HepG2 (cell line): Measurements from ENCODE around the gene RGR. TPM values are rescaled to one million over a fixed set of nuclear protein-coding genes. Genes with fewer than 3 reads are reported as not detected.

Experiments used
- ATAD3A ChIP-seq: sonication (generic); formaldehyde crosslinking; IDR thresholded peaks from 2 replicates; pipeline ENCODE4 v1.4.0; 2020; ENCODE audit warnings: missing genetic modification reagents
- DNMT3B ChIP-seq: conservative IDR thresholded peaks from 2 replicates; pipeline ENCODE4 v1.6.1; 2016; ENCODE audit warnings: missing biosample characterization, control low read depth
- HNRNPUL1 ChIP-seq: fragments of 200-400 bp; formaldehyde crosslinking; IDR thresholded peaks from 2 replicates; pipeline ENCODE4 v1.6.1; 2017; ENCODE audit warnings: low read depth, mild to moderate bottlenecking, low read length, moderate library complexity
- HOXA3 ChIP-seq: sonication (generic); formaldehyde crosslinking; IDR thresholded peaks from 2 replicates; pipeline ENCODE4 v1.5.0; 2020; ENCODE audit warnings: missing genetic modification reagents
- KLF9 ChIP-seq: IDR thresholded peaks from 2 replicates; pipeline ENCODE4 v1.6.1; 2016; ENCODE audit warnings: low read depth
- LRRFIP1 ChIP-seq: sonication (generic); formaldehyde crosslinking; conservative IDR thresholded peaks from 2 replicates; pipeline ENCODE4 v1.4.0; 2020; ENCODE audit warnings: missing genetic modification reagents
- SETDB1 ChIP-seq: sonication (generic); formaldehyde crosslinking; IDR thresholded peaks from 2 replicates; pipeline ENCODE4 v1.5.1; 2020; ENCODE audit warnings: missing genetic modification reagents, mild to moderate bottlenecking, borderline replicate concordance
- SRF ChIP-seq: IDR thresholded peaks from 2 replicates; pipeline ENCODE4 v1.6.1; 2011; ENCODE audit warnings: mild to moderate bottlenecking, low read depth, low read length, moderate library complexity
- ZBTB25 ChIP-seq: IDR thresholded peaks from 2 replicates; pipeline ENCODE4 v1.6.1; 2018; ENCODE audit warnings: missing genetic modification reagents
- ZFP1 ChIP-seq: IDR thresholded peaks from 2 replicates; pipeline ENCODE4 v1.6.1; 2016
- ZNF407 ChIP-seq: sonication (generic); formaldehyde crosslinking; IDR thresholded peaks from one replicate; pipeline ENCODE4 v1.5.1; 2020; ENCODE audit warnings: mild to moderate bottlenecking, missing genetic modification reagents; ENCODE audit errors: not compliant biosample characterization
- ZNF430 ChIP-seq: sonication (generic); formaldehyde crosslinking; IDR thresholded peaks from 2 replicates; pipeline ENCODE4 v1.9.0; 2021; ENCODE audit warnings: mild to moderate bottlenecking, missing genetic modification reagents
- ZNF766 ChIP-seq: sonication (generic); formaldehyde crosslinking; IDR thresholded peaks from 2 replicates; pipeline ENCODE4 v1.5.0; 2020; ENCODE audit warnings: missing genetic modification reagents, borderline replicate concordance
- ZSCAN12 ChIP-seq: sonication (generic); formaldehyde crosslinking; IDR thresholded peaks from 2 replicates; pipeline ENCODE4 v1.9.0; 2021; ENCODE audit warnings: mild to moderate bottlenecking, missing genetic modification reagents
- polyA plus RNA-seq, 8 experiments: library from polyadenylated mRNA; depleted of rRNA in 3 of 8; stranded (reverse) in 7 of 8; unstranded in 1 of 8; fragments of >200 nt; fragmentation: Illumina TruSeq in 4 of 8; extraction: Trizol in 4 of 8; gene quantifications; 2 replicates each; pipeline versions ENCODE4 v1.2.1 to v1.2.3, GENCODE V29; 2011 to 2016; ENCODE audit warnings: low read depth in 4 of 8, missing spikeins in 1 of 8, mixed read lengths in 1 of 8; ENCODE audit not compliant: insufficient read depth in 1 of 8
- total RNA-seq, 5 experiments: library from RNA; depleted of rRNA; stranded (reverse); fragments of >200 nt; fragmentation: Illumina TruSeq; extraction: Trizol; gene quantifications; 2 replicates each; pipeline ENCODE4 v1.2.3, GENCODE V29; 2016; ENCODE audit warnings: low read depth in 1 of 5
- TF ChIP-seq, protein P1 (sequence below): sonication (generic); formaldehyde crosslinking; IDR thresholded peaks from 2 replicates; pipeline ENCODE4 v1.5.0; 2020; ENCODE audit warnings: missing genetic modification reagents

RGR gene
- total and polyA plus RNA-seq, 2 of the 13 experiments (the other 11 are each of a cell fraction or from before 2014, with no cell fraction given), result 0.69 to 0.71 TPM

DNA sequence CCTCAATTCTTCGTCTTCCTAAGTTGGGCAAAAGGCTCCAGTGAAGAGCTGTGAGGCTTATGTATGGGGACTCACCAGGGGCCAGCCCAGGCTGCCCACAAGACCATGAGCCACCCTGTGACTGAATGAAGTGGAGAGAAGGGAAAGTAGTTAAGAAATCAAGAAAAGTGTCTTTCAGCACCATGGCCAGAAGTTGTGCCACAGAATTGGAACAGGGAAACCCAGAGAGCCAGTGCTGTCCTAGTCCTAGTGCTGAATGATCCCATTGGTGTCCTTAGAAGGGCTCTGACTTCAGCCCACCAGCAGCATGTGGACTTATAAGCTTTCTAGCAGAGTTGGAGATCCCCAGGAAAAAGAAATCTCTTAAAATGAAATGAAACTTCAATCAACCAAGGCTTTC is 46.5 kb downstream of the RGR start (continued):
- TF ChIP-seq ZNF407 (CRISPR knock-in tag) (no peak), SETDB1 (CRISPR knock-in tag) (no peak), KLF9 (CRISPR knock-in tag) (0 out of 2 replicates have a peak, but pooled peaks have one; percentile 85), ZFP1 (peak; percentile 32; the same call in 1 of the 2 replicates), DNMT3B (CRISPR knock-in tag) (peak; percentile 71; the same call in 1 of the 2 replicates), ATAD3A (CRISPR knock-in tag) (no peak), ZSCAN12 (0 out of 2 replicates have a peak, but pooled peaks have one; percentile 56), ZBTB25 (peak; percentile 81), LRRFIP1 (CRISPR knock-in tag) (peak; percentile 93), SRF (no peak), ZNF766 (CRISPR knock-in tag) (peak; percentile 43; the same call in 1 of the 2 replicates), HOXA3 (CRISPR knock-in tag) (0 out of 2 replicates have a peak, but pooled peaks have one; percentile 23), HNRNPUL1 (no peak), ZNF430 (CRISPR knock-in tag) (peak; percentile 43; the same call in 1 of the 2 replicates)
- TF ChIP-seq, protein P1, sequence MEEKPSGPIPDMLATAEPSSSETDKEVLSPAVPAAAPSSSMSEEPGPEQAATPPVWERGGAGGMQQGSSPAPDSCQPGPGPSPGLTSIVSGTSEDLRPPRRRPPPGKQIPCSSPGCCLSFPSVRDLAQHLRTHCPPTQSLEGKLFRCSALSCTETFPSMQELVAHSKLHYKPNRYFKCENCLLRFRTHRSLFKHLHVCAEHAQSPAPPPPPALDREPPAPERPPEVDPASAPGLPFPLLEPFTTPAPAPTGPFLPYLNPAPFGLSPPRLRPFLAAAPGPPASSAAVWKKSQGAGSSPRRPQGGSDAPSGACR (CRISPR knock-in tag), result 0 out of 2 replicates have a peak, but pooled peaks have one; percentile 36
